Coronary artery (tissue), 2 donors: ENCODE results near the gene PRR5L.

Source experiments
- DNase-seq: peaks from one replicate; pipeline ENCODE4 v3.0.0-alpha.2; 2017; ENCODE audit warnings: low spot score
- H3K27ac ChIP-seq, 2 donors: fragments of 200-600 bp; sonication (generic); one replicate each; pipeline ENCODE4 v1.5.1; 2016 to 2019
- H3K4me3 ChIP-seq: fragments of 200-600 bp; sonication (generic); 2 replicates; pipeline ENCODE4 v1.5.1; 2016; ENCODE audit warnings: mild to moderate bottlenecking, moderate library complexity
- CTCF ChIP-seq: fragments of 200-600 bp; sonication (generic); IDR thresholded peaks from one replicate; pipeline ENCODE4 v1.5.1; 2019; ENCODE audit warnings: antibody characterized with exemption

Gene PRR5L

DNA sequence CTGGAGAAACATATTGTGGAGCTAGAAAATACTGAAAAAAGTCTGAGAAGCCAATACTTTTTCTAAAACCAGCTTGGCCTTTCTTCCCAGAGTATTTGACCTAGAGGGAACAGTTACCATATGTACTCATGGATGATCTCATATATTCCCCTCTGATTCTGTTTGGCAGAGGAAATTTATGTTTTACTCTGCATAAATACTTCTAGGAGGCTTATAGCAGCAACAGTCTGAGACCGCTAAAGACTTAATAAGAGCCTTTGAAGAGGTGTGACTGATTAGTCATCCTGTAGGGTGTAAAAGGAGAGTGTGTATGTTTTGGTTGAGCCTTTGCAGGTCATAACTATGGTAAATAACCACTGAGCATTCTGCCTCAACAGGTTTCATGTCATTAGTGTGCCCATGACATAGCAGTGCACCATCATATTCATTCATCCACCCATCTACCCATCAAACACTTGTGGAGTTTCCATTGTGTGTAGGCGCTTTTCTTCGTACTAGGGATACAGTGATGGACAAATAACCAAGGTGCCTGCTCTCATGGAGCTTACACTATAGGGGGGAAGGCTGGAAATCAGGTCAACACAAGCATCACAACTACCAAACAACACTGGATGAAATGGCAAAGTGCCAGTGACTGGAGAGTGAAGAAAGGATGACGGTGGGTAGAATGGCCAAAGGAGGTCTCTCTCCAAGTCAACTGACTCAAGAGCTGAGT is 169.5 kb downstream of the PRR5L start:
- TF ChIP-seq CTCF, result no peak
- no peak overlapping the region for H3K27ac ChIP-seq
- no peak for DNase-seq
- no peak overlapping the region for H3K4me3 ChIP-seq

GRCh38 chr11:36467012-36467411 is 170.9 kb downstream of the PRR5L start:
- no peak overlapping the region for H3K27ac ChIP-seq
- TF ChIP-seq CTCF, result no peak
- H3K4me3 ChIP-seq, result no peak overlapping the region
- no peak for DNase-seq

DNA sequence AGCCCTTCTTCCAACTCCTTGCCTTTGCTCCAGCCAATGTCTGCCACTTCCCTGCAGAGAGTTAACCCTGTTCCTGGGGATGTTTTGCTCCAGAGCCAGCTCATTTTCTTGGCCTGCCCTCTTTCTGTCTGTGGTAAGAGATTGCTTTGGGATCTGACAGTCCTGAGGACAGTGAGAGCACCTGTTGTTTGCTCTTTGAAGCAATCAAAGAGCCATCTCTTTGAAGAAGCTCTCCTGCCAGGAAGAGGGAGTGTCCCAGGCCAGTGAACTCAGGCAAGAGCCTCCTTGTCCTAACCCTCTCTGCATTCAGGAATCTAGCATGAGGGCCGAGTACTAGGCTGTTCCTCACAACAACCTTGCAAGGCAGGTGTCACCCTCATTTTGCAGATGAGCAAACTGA is 171.8 kb downstream of the PRR5L start:
- H3K27ac ChIP-seq, result no peak overlapping the region
- DNase-seq, result no peak
- no peak for TF ChIP-seq CTCF
- no peak overlapping the region for H3K4me3 ChIP-seq

DNA sequence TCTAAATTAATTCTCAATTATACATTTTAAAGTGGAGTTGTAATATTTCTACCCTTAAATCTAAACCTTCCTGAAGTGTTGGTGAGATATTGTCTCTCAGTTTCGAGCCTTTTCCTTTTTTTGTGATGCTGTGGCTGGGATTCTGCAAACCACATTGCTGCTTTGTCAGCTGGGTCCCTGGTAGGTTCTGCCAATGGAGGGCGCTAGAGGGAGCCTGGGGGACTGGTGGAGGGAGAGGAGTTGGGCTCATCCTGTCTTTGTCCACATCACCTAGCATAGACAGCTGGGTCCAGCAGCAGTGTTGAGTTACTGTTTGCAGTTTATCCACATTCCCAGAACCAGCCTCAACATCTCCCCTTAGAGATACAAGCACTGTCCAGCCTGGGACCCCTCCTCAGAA is 173.0 kb downstream of the PRR5L start:
- no peak for TF ChIP-seq CTCF
- no peak for DNase-seq
- no peak overlapping the region for H3K4me3 ChIP-seq
- H3K27ac ChIP-seq, result no peak overlapping the region

- DNase-seq, result no peak
- H3K27ac ChIP-seq, result no peak overlapping the region
- TF ChIP-seq CTCF, result no peak
- H3K4me3 ChIP-seq, result no peak overlapping the region
Measured at GRCh38 chr11:36469881-36470802, 174.1 kb downstream of the PRR5L start.

GRCh38 chr11:36471577-36471976 is 175.5 kb downstream of the PRR5L start:
- TF ChIP-seq CTCF, result no peak
- Histone ChIP-seq H3K4me3 (no peak overlapping the region), H3K27ac (no peak overlapping the region)
- no peak for DNase-seq
